AG09319 (cell line): ENCODE data around the gene OR6V1.
"Not testable (repeated sequence)": the region's sequence is repeated elsewhere in the genome, so short reads cannot be mapped to it uniquely, and the experiment has no call there.

ENCODE experiments used
- DNase-seq: peaks from one replicate; pipeline ENCODE4 v3.0.0-alpha.2; 2010; ENCODE audit warnings: low read depth; ENCODE audit errors: extremely low read depth
- TF ChIP-seq, protein P1 (sequence below): IDR thresholded peaks from 2 replicates; pipeline ENCODE4 v1.5.1; 2011; ENCODE audit warnings: low read depth, mild to moderate bottlenecking, inconsistent platforms, low read length, moderate library complexity

Gene OR6V1

DNA sequence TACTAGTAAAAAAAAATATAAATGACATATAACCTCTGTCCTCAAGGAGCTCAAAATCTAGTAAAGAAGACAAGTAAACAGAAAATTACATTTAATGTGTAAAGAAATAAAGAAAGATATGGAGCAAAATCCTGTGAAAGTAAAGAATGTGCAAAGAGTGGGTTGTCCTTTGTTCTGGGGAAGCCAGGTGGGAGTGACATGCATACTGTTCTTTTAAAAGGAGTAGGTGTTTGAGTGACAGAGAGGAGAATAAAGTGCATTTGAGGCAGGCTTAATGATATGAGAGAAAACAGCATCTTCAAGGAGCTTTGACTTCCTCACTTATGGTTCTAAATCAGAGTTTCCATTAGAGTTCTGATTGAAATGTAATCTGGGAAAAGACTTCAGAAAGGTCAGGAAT, 22.0 kb downstream of the OR6V1 start:
- no peak for DNase-seq
- TF ChIP-seq, protein P1, sequence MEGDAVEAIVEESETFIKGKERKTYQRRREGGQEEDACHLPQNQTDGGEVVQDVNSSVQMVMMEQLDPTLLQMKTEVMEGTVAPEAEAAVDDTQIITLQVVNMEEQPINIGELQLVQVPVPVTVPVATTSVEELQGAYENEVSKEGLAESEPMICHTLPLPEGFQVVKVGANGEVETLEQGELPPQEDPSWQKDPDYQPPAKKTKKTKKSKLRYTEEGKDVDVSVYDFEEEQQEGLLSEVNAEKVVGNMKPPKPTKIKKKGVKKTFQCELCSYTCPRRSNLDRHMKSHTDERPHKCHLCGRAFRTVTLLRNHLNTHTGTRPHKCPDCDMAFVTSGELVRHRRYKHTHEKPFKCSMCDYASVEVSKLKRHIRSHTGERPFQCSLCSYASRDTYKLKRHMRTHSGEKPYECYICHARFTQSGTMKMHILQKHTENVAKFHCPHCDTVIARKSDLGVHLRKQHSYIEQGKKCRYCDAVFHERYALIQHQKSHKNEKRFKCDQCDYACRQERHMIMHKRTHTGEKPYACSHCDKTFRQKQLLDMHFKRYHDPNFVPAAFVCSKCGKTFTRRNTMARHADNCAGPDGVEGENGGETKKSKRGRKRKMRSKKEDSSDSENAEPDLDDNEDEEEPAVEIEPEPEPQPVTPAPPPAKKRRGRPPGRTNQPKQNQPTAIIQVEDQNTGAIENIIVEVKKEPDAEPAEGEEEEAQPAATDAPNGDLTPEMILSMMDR: no peak

DNA sequence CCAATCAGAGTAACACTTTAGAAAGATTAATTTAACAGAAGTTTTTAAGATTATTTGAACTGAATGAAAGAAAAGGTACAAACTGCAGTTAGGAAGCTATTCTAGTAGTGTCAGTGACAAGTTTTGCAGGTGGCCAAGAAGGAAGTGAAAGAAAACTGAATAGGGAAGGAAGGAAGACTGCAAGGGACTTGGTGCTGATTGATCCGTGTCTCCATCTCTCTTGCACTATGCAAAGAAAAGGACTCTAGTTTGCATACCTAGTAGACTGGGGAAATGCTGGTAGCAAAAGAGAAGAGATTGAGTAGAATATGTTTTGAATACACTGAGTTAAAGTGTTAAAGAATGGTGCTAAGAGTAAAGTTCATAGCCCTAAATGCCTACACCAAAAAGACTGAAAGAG, 33.0 kb downstream of the OR6V1 start:
- TF ChIP-seq, protein P1: no peak
- DNase-seq: no peak

GRCh38 chr7:143085610-143086009, 33.5 kb downstream of the OR6V1 start:
- DNase-seq: not testable (repeated sequence)

GRCh38 chr7:143088549-143089231, 36.5 kb downstream of the OR6V1 start:
- DNase-seq: not testable (repeated sequence)

- TF ChIP-seq, protein P1: no peak
Observed at GRCh38 chr7:143096146-143096545, 44.0 kb downstream of the OR6V1 start.

DNA sequence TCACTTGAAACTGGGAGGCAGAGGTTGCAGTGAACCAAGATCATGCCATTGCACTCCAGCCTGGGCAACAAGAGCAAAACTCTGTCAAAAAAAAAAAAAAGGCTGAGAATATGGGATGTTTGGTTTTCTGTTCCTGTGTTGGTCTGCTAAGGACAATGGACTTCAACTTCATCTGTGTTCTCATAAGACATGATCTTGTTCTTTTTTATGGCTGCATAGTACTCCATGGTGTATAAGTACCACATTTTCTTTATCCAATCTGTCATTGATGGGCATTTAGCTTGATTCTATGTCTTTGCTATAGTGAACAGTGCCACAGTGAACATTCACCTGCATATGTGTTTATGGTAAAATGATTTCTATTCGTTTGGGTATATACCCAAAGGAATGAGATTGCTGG, 47.4 kb downstream of the OR6V1 start:
- DNase-seq: not testable (repeated sequence)

More at GRCh38 chr7:143096146-143096545, 44.0 kb downstream of the OR6V1 start:
- no peak for DNase-seq
